Left forelimb (tissue), 1 donor: ENCODE measurements around the gene WNT7A.

ENCODE experiments used
- DNase-seq: peaks from one replicate; pipeline ENCODE4 v3.0.0-alpha.2; 2018; ENCODE audit warnings: low spot score

Gene WNT7A

DNA sequence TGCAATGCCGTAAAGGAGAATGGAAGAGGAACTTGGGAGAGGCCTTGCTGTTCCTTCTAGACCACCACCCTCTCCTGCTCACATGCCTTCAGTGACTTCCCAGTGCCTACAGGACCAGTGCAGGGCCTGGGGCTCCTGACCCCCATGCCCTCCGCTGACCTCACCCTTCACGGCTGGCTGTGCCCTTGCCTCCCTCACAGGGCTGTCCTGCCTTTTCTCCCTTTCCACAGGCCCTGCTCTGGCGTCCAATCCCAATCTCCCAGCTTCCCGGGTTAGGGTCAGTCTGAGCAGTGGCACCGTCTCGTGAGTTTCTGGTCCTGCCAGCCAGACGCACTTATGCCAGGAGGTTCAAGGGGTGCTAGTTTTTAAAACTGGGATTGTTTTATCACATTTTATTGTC lies 110.4 kb downstream of the WNT7A start:
- DNase-seq, result no peak

- no peak for DNase-seq
Observed at GRCh38 chr3:13768453-13768852, 111.4 kb downstream of the WNT7A start.

- DNase-seq, result no peak
Observed at GRCh38 chr3:13767896-13768295, 112.0 kb downstream of the WNT7A start.

GRCh38 chr3:13767030-13767429 lies 112.8 kb downstream of the WNT7A start:
- DNase-seq, result no peak
